Head of caudate nucleus (tissue), 42 donors: ENCODE measurements around the gene BANP.
"Not testable (repeated sequence)": the region's sequence is repeated elsewhere in the genome, so short reads cannot be mapped to it uniquely, and the experiment has no call there.

ENCODE experiments used
- DNase-seq, 42 donors: peaks; one replicate each; pipeline versions ENCODE4 v3.0.0 to v3.0.0-alpha.2; 2020 to 2021; ENCODE audit warnings: mixed read lengths in 7 of 42
- intact Hi-C: fragments of 100-400 bp; cut with DNase I; formaldehyde crosslinking; loops from one replicate; pipeline ENCODE4 v1.15.0; 2022

BANP gene

DNA sequence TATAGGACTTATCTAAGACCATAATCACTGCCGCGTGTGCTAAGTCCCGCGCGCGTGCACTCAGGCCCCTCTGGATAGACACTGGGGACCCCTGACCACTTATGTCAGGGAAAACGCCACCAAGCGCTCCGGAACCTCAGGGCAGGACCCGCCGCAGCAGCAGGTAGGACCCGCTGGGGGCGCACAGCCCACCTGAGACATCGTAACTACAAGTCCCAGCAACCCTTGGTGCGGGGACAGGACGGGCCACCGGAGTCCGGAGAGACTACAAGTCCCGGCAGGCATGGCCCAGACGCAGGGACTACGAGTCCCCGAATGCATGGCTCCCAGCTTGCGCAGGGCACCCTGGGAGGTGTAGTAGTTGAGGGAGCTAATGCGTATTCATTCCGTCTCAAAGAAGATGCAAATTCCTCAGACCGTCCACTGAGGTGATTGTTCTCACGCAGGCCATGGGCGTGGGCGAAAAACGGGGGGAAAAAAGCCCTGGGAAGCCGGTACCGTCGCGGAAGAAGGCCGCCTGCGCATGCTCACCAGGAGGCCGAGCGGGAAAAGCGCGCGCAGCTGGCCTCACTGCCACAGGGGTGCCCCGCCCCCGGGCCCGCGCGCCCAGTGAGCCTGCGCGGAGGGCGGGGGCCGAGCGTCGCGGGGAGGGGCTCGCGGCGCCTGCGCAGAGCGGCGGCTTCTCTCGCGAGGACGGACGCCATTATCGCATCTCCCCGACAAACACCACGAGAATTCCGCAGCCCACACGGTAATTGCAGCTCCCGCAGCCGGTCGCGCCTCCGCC, at the start of gene BANP:
TSS of gene BANP (plus strand) at position 670 of the 787 bp plus-strand sequence. CDS start 23,682 bp downstream, outside the sequence.
- intact Hi-C loops, result no loop called here
- peak; percentile 93 to 100 (median 99) for DNase-seq

GRCh38 chr16:87904963-87905362, 46.3 kb upstream of the BANP start:
- DNase-seq, intact Hi-C loops: not testable (repeated sequence)

DNA sequence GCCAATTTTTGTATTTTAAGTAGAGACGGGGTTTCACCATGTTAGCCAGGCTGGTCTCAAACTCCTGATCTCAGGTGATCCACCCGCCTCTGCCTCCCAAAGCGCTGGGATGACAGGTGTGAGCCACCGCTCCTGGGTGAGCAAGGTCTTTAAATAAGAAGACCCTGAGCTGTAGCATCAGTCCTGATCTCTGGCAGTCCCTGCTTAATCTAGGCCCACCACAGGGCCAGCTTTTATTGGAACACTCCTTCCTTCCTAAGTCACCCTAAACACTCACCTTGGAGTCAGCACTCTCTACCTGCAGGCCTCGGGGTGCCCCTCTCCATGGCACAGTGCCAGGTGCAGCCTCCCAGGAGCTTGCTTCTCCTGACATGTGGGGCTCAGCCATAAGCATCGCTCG, 45.7 kb upstream of the BANP start:
- intact Hi-C loops, result not testable (repeated sequence)

GRCh38 chr16:87908101-87908500, 43.1 kb upstream of the BANP start:
- intact Hi-C loops, DNase-seq: not testable (repeated sequence)

More for the DNA sequence above, 45.7 kb upstream of the BANP start:
- DNase-seq, result not testable (repeated sequence)

GRCh38 chr16:87909203-87909935, 41.9 kb upstream of the BANP start:
- peak; percentile 61 to 90 (median 79) for DNase-seq
- intact Hi-C loops, result not testable (repeated sequence)

DNA sequence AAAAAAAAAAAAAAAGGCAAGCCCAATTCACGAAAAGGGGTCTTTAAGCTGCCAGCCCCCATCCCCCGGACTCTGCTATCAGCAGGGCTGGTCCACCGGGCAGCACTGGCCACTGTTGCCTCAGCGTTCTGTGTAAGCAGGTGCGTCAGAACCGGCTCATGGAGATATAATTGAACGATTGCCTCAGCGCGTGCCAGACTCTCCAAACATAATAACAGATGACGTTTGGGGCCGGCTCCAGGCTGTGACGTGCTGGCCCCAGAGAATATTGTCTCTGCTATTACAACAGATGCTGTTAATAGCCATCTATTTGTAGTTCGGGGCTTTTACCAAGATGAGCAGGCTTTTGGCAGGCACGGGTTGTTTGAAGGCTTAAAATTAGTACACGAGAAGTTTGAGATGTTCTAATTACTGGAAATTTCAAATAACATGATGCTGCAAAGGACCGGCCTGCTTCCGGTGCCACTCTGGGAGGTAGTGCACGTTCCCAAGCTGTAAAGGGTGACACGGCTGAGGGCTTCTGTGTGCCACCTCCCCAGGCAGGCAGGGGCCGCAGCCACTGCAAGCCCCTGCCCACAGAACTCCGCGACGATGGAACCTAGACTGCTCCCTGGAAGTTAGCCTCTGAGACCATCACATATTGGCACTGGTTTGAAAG, 40.0 kb upstream of the BANP start:
- peak in 1 of 42 donors; percentile 28 for DNase-seq
- intact Hi-C loops, result not testable (repeated sequence)

DNA sequence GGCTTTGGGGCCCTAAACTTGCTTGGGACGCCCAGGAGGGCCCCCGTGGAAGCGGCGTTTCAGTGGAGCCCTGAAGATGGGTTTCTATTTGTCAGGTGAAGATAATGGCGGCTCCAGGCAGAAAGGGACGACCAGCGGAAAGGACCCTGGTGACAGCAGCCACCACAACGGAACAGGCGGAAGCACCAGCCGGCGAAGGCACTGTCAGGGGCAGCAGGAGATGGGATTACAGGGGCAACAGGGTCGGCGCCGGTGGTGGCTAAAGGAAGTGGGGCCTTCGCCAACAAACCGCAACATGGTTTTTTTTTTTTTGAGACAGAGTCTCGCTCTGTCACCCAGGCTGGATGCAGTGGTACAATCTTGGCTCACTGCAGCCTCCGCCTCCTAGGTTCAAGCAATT, 38.5 kb upstream of the BANP start:
- DNase-seq, intact Hi-C loops: not testable (repeated sequence)

DNA sequence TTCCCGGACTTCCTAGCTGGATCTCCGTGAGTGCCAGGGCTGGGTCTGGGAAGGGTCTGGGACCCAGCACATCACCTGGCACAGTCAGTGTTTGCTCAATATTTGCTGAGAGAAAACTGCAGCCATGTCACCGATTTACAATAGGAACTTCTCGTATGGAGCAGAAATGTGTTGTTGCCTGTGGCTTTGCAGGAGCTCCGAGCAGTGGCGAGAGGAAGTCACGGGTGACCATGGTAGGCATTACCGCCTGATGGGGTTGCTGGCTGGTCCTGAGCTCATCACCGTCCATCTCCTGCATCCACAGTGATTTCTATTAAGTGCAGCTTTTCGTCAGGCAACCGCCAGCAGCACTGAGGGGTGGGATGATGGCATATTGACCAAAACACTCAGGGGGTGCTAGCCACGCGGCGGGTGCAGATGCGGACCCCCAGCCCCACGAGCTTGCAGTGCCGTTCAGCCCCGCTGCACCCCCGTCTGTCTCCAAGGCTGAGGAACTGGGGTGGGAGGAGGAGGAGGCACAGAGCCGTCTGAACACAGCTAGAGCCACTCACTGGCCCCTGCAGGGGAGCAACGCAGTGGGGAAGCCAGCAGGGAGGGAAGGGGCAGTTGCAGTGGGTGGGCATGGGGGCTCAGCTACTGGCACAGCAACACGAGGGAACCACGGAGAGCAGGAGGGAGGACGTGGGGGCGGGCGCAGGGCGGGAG, 37.1 kb upstream of the BANP start:
- intact Hi-C loops, DNase-seq: not testable (repeated sequence)

DNA sequence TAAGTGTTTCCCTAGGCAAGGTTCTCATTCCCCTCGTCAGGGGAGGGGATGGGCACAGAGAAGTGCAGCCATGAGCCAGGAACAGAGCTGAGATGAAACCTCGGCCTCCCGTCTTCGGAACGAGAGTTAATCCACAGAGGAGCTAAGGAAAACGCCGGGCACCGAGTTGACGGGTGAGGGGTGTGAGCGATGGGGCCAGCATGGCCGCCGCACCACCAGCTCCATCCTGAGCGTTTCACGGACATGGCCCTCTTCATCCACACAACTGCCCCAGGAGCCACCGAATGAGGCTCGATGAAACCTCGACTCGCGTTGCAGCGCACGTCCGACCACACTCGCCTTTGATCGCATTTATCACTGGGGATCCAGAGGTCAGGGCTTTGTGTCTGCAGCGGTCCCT, 36.4 kb upstream of the BANP start:
- no peak for DNase-seq
- intact Hi-C loops, result no loop called here

DNA sequence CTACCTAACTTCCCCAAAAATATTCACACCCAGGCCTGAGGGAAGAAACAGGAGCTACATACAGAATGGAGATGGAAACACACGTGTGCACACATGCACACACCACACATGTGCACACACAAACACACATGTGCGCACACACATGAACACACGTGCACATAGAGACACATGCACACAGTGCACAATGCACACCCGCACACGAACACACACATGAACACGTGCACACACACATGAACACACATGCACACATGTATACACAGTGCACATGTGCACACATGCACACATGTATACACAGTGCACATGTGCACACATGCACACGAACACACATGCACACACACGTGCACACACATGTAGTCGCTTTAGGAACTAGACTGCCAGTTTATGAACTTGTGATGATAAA, 33.7 kb upstream of the BANP start:
- no peak for DNase-seq
- intact Hi-C loops, result no loop called here

GRCh38 chr16:87918338-87918737, 32.9 kb upstream of the BANP start:
- intact Hi-C loops, result no loop called here
- peak in 26 of 42 donors; percentile 16 to 81 (median 40) for DNase-seq

GRCh38 chr16:87918866-87919680, 32.2 kb upstream of the BANP start:
- intact Hi-C loops, result no loop called here
- DNase-seq, result peak in 11 of 42 donors; percentile 20 to 50 (median 33)

DNA sequence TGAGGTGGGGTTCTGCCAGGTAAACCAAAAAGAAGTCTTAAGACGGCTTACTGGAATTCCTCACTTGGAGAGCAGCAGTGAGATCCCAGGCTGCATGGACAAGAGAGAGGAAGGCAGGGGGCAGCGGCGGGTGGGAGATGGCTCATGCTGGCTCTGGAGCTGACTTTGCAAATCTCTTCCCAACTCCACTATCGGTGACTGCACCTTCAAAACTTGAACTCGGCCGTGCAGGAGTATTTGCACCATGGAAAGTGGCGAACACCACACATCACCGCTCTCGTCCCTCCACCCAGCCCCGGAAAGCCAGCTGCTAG, 31.6 kb upstream of the BANP start:
- intact Hi-C loops, result no loop called here
- DNase-seq, result no peak

DNA sequence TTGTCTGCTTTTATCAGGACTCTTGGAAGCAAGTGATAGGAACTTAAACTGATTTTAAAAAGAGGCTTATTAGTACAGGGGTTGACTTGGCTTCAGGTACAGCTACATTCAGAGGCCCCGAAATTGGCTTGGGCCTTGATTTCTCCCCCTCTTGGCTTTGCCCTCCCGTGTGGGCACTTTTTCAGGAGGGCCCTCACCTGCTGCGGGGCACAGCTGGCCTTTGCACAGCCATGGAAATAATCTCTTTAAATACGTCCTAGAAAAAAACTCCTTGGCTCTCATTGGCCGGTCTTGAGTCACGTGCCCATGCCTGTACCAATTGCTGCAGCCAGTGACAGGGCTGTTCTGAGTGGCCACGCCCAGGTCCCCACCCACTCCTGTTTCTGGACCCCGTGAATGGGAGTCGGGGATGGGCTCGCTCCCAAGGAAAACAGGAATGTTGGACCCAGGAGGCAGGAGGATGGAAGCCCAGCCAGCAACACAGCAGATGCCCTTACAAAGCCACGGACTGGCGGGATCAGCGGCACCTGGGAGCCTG, 29.9 kb upstream of the BANP start:
- intact Hi-C loops, result no loop called here
- no peak for DNase-seq

DNA sequence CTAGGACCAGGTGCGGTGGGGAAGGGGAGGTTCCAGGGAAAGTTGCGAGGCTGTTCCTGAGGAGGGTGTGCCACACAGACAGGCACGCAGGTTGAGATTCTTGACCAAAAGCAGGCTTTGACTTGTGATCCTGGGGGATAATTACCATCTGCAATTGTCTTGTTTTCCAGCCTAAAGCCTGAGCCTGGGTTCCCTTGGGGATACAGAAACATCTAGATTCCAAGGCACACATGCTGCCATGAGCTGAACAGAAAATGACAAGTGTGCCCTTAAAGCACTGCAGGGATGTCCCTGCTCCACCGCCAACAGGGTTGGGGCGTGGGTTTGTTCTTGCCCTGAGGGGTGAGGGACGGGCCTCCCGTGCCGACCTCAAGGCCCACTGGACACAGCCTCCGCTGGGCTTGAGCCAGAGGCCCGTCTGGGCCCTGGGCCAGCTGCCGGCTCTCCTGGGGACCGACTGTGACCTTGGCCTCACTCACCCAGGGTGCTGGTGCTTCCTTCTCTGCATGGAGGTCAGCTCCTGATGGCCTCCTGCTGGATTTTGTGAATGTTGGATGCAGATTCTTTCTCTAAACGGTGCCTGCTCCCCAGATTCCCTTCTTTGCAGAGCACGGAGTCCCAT, 28.9 kb upstream of the BANP start:
- intact Hi-C loops, result no loop called here
- no peak for DNase-seq

DNA sequence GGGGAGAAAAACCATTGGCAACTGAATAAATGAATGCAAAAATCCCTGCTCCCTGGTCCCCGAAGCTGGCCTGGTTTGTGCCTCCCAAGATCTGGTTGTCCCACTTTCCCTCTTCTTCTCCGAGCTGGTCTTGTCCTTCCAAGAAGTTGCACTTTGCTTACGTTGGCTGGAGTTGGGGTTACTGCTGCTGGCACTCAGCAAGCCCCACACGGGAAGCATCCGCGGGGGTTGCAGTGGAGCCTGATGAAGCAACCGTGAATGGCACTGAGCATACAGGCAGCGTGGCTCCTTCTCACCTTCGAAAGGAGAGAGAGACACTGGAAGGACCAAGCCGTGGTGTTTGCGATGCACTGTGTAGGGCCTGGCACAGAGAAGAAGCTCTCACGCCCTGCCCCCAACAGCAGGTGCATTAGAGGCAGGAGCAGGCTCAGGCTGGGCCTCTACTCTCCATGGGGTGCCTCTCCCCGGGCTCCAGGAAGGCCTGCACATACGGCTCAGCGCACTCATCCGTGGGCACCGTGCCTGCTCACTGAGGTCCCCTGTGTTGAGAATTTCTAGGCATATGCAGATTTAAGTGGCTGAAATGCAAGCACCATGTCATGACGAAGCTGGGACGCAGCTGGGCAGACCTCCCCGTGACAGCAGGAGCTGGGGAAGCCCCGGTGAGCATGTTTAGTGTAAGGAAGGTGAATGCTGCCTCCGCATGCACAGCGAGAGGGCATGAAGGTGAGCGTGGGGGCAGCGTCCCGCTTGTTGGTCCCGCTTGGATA, 27.0 kb upstream of the BANP start:
- intact Hi-C loops, result no loop called here
- DNase-seq, result no peak
